ENCODE results near the gene TBX18.

Gene TBX18

DNA sequence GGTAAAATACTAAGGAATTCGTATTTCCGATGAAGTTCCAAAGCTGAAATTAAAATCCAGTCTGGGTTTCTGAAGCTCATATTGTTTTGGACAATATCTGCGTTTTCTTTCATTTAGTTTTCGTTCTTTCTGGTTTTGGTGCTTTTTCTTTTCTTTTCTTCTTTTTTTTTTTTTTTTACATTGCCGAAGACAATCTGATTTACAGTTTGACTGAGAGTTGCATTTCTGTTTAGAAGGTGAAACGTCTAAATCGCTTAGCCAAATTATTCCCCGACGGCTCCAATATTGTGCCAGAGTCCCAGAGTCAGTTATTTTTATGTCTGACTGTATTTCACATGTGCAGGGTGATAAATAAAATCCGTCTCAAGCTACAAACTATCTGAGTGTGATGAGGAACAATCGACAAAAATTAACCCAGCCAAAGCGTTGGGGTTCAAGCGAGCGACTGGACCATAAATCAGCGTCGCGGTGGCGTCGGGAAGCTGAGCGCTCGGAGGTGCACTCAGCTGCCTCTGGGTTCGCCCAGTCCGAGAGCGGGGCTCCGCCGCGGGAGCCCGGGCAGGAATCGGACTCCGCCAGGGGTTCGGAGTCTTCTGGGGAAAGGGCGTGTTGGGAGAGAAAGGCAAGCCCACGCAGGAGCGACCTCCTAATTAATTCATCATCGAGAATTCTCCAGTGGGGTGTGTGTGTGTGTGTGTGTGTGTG, 8.2 kb upstream of the TBX18 start:
- FAIRE-seq = no peak

DNA sequence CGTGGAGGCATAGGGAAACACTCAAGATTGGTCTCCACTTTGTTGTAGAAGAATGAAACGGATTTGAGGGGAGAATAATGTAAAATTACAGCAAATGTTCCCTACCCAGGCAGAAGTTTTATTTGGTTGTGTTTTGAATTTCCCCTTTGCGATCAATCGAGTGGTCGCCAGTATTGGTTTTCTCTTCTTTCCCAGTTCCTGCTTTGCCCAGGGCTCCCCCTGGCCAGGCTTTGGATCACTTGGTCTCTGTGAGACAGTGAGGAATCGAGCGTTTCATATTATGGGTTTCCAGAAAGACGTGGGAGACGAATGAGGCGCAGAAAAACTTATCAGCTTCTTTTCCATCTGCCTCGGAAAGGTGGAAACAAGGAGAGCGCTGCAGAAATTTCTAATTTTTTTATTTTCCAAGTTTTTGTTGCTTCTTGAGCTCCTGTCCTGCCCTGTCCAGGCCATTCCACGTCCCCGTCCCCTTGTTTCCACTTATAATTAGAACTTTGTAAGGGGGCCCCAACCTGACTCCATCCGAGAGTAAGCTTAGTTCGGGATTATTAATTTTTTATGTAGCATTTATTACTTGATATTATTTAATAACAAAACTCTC, 7.5 kb upstream of the TBX18 start:
- FAIRE-seq = no peak

DNA sequence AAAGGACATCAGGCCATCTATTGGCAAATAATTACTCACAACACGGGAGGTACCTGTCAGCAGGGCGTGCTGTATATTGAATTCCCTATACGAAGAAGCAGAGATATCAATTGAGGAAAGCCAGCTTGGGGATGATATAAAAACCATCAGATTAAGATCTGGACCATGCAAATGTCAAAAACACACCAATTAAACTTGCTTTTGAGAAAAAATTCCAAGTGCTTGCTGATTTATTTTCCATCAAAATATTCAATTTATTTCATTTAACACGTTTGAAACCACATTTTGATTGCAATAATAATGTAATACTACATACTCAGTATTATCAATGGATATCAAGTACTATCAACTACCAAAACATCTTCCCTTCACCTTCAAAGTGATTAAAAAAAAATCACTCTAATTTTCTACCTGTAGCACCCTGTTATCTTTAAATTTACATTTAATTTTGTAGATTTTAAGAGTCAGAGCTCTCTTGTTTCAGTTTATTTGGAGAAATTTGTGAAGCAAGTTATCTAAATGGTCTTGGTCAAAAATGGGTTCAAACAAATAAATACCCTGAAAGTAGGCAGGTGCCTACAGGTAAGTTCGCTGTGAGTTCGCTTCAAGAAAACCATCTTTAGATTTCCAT, 6.8 kb upstream of the TBX18 start:
- FAIRE-seq = no peak

DNA sequence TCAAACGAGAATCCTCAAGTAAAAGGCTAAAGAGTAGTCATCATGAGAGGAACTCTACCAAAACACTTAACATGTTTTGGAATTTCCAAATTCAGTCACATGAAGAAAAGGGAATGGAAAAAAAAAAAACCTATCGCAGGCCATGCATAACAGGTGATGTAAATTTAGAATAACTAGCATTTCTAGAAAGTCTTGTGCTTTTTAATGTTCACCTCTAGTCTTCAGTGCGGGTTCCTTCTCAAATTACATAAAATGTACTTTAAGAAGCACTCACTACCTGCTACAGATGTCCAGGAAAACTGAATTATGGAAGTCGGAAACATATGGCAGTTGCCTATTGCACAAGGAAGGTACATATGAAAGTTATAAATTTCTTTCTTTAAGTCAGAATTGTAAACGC, 6.1 kb upstream of the TBX18 start:
- no peak for FAIRE-seq

DNA sequence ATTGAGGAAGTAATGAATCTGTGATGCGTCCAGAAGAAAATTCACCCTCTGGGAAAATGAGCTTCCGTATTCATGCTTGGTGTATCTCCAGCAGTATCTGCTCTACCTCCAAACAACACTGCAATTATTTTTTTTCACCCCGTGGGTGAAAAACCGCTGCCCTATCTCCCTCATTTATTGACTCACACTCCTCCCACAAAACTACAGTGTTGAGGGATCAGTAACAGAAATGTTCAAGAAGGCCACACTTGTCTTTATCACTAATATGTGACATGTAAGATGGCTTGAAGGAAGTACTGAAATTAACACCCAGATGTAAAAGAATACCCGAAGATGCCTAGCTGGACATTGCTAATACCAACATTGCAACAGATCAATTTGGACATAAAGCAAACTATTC, 4.9 kb upstream of the TBX18 start:
- no peak for FAIRE-seq

DNA sequence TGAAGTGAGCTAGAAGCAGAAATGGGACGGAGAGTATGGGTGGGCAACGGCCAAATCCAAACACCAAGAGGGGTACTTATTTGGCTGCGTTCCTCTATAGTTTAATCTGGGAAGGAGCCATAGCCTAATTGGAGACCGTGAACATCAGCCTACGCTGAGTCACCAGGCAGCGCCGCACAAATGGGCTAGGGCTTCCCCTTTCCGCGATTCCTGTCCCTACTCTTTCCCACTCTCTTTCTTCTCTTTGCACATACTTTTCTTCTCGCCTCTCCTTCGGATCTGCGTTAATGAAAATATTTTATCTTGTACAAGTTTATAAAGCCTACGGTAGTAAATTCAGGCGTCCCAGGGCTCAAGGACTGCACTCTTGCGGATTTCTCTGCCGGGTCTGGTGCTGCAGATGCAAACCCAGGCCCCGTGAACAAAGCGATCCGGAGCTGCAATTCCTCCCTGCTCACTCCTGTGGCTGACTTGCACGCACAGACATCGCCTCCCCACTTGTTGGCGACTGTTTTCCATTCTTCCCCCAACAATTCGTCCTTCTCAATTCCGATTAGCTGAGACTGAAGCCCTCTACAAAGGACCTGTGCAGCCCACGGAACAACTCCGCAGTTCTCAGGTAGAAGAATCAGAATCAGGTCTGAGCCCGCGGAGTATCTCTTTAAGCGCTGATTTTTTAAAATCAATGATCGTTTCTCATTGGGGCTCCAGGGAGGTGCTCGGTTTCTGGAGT, 4.2 kb upstream of the TBX18 start:
- FAIRE-seq = no peak

DNA sequence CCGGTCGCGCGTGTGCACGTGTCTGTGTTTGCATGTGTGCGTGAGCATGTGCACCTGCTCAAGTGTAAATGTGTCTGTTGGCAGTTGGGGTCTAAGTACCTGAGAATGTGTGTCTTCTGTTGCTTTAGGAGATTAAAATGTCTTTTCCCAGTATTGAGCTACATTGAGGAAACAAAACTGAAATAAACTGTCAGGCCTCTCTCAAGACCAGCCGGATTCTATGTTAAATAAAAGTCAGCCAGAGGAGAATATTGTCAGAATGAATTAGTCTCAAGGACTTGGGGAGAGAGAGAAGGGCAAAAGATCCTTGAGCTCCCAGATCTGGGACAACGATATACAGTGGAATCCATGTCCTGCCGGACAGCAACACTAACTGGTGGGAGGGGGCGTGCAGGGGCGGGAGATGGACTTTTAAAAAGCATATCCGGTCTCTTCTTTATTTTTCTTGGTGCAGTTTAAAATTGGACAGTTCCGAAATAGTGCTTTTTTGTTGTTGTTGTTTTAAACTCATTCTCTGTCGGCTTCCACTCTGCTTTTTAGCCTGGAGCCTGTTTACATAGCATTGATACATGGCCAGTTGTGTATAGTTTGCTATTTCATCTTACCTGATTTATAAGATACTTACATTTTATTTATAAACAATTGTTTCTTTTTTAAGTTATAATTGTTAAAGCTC, 3.3 kb upstream of the TBX18 start:
- no peak for FAIRE-seq

DNA sequence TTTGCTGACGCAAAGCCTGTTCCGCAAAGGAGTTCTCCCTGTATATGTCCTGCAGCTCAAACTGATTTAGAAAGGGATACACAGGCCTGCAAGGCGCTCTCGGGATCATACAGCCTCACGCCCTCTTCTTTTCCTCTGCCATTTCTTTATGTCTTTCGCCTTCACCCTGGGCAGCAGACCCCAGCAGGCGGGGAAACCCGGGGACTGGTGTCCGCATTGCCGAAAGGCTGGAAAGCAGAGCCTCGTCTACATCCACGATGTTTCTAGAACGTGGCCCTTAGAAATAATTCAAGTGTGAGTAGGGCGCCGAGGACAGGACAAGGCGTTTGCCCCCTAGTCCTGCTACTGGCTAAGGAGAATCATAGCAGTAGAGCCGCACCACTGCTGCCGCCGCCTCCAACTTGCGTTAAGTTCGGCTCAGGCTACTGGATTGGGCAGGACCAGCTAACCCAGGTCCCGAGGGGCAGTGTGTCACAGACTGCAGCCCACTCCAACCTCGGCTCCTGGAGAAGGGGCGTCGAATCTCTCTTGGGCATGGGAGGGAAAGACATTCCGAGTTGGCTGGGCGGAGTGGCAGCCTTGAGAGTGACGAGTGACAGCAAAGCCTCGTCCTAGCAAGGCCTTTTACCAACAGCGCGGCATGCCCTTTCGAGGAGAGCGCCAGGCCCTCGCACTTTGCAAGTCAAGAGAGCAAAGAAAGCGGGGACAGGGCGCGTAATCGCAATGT, 2.6 kb upstream of the TBX18 start:
- FAIRE-seq = no peak

DNA sequence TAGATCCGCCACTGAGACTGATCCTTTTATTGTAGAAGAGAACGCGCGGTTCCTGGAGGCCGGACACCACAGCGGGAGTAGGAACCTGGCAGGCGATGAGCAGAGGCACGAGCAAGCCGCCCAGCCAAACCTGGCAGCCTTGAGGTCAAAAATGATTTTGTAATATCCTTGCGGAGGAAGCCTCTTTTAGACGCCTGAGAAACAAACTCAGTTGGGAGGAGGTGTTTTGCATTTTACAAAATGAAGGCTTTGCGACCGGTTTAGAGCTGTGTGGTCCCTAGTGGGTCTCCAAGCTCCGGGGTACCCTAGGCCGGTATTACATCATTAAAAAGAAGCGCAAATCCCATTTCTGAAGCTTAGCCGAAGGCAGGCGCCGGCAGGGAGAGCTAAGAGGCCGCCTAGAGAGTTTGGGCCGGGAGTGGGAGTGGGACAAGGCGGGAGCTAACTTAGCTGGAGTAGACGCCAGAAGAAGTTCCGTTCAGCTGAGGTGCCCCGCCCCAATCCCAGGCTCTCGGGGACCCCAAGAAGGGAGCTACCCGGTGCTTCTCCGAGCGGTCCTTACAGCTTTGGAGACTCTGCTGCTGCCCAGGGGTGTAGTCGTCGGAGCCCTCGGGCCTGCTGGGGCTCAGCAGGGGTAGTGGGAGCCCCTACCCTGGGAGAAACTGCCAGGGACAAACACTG, 1.9 kb upstream of the TBX18 start:
- FAIRE-seq = no peak

DNA sequence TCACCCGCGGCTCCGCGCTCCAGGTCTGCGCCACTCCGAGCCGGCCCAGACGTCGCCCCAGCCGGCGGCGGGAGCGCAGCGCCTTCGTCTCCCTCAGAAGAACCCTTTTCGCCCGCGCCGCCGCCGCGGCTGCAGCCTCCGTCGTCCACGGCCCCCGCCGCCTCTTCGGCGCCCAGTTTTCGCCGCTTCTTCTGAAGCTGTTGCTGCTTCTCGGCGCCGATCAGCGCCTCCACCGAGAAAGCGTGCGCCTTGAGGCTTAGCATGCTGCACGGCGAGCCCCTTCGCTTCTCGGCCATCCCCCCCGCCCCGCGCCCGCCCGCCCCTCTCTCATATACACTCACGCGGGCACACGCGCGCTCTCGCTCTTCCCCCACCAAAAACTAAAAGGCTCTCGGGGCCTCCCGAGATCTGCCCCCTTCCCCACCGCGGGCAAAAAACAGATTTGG, 489 bp downstream of the TBX18 start:
- FAIRE-seq = no peak

DNA sequence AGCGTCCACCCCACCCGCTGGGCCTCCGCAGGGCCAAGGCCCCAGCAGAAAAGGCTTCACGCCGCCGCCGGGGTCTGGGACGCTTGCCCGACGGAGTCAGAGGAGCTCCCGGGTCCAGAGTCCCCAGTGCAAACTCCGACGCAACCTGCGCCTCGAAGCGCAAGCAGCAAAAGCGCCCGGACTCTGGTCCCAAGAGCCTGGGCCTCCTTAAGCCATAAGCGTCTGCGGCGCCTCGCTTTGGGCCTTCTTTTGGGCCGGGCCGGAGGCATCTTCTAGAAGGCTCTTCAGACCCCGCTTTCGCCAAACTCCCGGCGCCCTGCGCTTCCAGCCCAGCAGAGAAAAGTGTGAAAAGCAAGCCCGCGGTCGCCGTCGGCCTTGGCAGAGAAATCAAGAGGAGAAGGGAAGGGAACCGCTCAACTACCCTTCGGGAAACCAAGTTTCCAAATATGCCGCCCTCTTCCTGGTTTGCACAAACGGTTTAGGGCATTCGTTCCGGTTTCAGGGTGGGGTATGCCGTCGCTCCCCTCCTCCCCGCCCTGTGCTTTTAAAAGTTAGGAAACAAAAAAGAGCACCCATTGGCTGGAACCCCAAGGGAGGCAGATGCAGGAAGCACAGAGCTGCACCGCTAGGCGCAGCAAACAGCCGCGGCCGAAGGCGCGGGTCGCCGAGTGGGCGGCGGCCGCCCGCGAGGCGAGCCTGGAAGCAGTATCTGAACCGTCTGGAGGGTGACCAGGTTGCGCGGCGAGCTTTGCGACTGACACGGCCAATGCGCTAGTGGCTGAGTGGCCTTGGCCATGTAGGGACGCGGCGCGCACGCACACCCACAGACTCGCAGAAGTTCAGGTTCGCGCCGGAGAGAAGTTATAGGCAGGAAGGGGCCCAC, 1.2 kb downstream of the TBX18 start:
- FAIRE-seq = no peak

DNA sequence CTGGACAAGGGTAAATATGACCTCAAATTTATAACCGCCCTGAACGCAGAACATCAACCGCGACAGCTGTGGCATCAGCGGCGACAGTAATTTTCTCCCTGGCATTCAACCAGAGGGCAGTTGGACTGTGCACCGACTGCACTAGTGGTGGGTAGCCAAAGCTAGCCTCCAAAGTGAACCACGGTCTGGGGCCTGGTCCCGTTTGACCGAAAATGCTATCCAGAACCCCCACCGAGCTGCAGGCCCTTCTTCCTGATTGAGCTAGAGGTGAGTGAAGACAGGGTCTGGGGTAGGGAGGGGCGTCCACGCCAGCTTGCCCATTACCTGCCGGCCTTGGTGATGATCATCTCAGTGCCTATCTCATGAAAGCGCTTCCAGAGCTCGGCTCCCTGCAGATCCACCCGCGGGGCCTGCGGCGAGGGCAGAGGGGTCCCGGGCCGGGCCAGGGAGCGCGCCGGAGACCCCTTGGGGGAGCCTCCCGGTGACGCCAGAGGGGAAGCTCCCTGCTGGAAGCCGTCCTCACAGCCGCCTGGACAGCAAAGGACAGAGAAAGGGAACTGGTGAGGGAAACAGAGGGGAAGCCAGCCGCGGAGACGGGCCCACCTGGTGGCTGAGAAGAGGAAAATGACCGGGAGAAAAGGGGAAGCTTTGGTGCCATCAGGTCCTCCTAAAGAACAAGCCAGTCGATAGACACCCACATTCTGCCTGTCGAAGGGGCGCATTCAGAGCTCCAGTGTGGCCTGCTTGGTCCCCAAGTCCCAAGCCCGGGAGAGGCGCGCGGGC, 2.0 kb downstream of the TBX18 start:
- FAIRE-seq = no peak

DNA sequence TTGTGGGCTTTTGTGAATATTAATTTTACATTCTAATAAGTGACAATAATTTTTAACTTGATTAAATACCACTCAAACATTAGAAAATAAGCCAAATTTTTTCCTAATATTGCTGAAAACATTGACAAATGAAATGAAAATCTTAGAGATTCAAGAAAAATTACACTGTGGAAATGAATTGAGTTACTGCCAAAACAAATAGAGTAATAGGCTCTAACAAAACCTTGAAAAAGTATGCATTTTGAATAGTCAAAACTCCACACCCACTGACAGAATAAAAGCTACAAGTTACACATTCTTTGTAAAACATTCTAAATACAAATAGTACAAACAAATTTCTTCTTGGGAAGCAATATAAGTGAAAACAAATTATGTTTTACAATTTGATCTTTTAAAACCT, 5.9 kb downstream of the TBX18 start:
- FAIRE-seq = no peak

DNA sequence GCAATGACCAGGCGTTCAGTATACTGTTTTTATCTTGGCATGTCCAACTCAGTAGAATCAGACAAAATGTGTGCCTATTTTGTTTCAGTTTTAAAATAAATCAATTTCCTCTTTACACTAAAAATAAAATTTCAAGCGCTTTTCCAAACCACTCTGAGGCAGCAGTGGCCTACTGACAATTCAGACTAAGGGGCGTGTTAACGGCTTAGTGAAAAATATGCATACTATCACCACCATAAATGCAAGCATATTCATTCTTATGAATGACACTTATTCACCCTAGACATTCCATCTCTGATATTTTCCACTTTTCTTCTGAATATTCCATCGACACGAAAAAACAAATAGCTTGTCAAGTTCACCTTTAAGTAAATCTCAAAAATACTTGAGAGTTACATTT, 7.5 kb downstream of the TBX18 start:
- FAIRE-seq = no peak

DNA sequence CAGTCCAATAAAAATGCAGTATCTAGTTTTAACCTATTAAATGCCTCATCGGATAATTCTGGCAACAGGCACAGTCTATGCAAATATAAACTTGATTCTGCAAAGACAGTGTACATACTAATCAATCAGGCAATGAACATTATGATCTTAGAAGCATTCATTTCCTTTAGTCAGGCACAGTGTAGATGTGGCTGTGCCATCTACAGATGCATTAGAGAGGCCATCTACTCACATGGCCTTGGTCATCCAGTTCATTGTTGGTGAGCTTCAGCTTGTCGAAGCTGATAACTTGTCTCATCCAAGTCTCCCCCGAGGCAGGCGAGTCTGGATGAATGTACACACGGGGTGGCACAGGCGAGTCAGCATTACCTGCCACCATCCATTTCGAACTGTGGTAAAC, 7.9 kb downstream of the TBX18 start:
- no peak for FAIRE-seq

DNA sequence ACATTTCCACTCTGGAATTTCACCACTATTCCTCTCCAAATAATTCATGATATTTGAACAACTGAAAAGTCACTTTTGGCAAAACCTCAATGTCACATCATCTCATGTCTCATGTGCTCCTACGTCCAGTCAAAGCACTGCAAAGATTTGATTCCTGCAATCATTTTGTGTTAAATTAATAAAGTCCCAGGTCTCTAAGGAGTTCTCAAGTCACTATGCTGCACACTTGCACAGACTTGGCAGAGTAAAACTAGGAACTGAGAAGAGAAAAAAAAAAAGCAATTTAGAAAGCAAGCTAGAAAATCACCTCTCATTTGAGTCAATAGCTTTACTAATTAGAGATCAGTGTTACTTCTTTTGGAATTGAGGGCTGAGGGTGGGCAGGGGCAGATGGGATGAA, 11.2 kb downstream of the TBX18 start:
- no peak for FAIRE-seq

DNA sequence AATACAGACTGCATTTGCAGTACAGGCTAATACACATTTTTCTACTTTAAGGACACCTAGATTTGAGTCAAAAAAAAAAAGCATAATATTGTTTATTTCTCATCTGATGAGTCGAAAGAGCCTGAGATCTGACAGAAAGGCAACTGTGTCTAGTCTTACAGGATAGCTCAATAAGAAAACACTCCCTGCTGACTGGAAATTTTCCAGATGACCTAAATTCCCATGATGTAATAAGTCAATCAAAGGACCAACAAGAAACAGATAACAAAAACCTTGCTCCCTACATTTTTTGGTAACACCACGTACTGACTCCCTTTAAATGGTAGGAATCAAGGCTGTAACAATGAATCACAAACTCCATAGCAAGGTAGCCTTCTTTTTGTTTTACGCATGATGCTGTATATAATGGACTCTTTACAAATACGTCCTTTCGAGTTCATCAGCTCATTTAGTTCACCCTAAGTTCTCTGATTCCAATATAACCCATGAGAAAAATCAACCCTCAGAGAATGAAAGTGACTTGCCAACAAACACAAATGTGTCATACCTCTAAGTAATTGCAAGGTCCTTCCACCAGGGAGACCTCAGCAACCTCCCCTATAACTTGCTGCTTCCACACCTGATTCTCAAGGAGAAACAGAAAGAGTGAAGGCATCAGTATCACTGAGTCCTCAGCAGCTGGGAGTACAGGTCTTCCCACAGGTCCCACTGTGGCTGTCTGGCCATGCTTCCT, 12.1 kb downstream of the TBX18 start:
- no peak for FAIRE-seq

DNA sequence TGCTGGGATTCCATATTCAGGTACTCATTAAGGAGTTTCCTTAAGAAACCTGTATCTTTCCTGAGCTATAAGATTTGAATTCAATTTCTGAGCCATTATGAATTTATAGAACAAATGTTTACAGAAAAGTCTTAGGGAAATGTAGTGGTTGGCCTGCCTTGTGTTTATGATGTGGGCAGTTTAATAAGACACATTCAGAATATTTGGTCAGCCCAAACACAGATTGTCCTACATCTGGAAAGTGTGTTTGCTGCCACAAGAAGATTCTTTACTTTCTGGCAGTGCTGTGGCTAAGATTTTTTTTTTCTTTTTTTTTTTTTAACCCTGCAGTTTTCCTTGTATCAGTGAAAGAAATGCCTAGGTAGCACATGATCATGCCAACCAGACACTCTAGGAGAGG, 15.2 kb downstream of the TBX18 start:
- no peak for FAIRE-seq

DNA sequence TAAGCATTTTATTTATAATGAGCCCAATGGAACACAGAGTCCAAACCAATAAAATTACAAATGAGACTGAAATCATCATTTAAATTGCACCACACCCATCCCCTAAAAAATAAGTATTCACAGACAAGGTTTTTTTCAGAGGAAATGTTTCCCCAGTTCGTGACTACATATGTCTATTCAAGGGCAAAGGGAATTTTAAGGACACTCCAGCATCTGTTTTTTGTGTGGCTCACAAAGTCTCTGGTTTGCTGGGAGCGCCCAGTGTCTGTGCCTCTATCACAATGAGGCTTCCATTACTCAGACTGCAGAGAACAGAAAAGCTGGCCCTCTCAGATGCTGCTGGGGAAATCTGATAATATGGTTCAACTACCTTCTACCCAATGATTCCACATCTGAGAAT, 16.0 kb downstream of the TBX18 start:
- FAIRE-seq = no peak

All from islet of Langerhans (tissue), 1 donor.